Naive thymus-derived CD4-positive, alpha-beta T cell (primary cell): Measurements from ENCODE around the gene C1orf56. TPM values are rescaled to one million over a fixed set of nuclear protein-coding genes. Genes with fewer than 3 reads are reported as not detected.

Source experiments
- ATAC-seq: fragments of 150-1000 bp; cut with Tn5 transposase; 2 replicates; pipeline ENCODE4 v1.10.0; 2021; ENCODE audit warnings: mild to moderate bottlenecking, moderate library complexity
- CTCF ChIA-PET: fragments of 350-600 bp; sonication (Branson Sonifier 250); formaldehyde crosslinking; loops from one replicate; lab custom pipeline; 2021; ENCODE audit warnings: antibody characterized with exemption; lab: Charles Lee
- POLR2A ChIA-PET: fragments of 350-600 bp; sonication (Branson Sonifier 250); formaldehyde crosslinking; loops from one replicate; lab custom pipeline; 2021; ENCODE audit warnings: antibody characterized with exemption, inconsistent platforms; lab: Charles Lee
- DNase-seq, 9 donors: peaks; one replicate each; pipeline versions ENCODE4 v3.0.0 to v3.0.0-alpha.2; 2020 to 2022; ENCODE audit warnings: mixed read lengths in 1 of 9
- H3K27ac ChIP-seq: one replicate; pipeline ENCODE4 v1.7.0; 2013; ENCODE audit warnings: mild to moderate bottlenecking, low read depth, low read length, moderate library complexity
- H3K27me3 ChIP-seq, 2 donors: one replicate each; pipeline ENCODE4 v1.7.0; 2013; ENCODE audit warnings: low read length in 2 of 2, mild to moderate bottlenecking in 2 of 2, moderate library complexity in 2 of 2; ENCODE audit not compliant: control insufficient read depth in 2 of 2, insufficient read depth in 2 of 2
- H3K36me3 ChIP-seq, 3 experiments: 1 replicate in 2 of 3; 2 replicates in 1 of 3; pipeline ENCODE4 v1.7.0; 2013; ENCODE audit warnings: low read length in 3 of 3, mild to moderate bottlenecking in 3 of 3, moderate library complexity in 1 of 3; ENCODE audit not compliant: insufficient read depth in 3 of 3, control insufficient read depth in 2 of 3
- H3K4me1 ChIP-seq, 2 donors: one replicate each; pipeline ENCODE4 v1.7.0; 2013; ENCODE audit warnings: low read length in 2 of 2, mild to moderate bottlenecking in 2 of 2, moderate library complexity in 1 of 2; ENCODE audit not compliant: control insufficient read depth in 2 of 2, insufficient read depth in 2 of 2
- H3K4me3 ChIP-seq: 2 replicates; pipeline ENCODE4 v1.7.0; 2013; ENCODE audit warnings: mild to moderate bottlenecking, low read length
- H3K9me3 ChIP-seq, 3 experiments: 1 replicate in 2 of 3; 2 replicates in 1 of 3; pipeline ENCODE4 v1.7.0; 2013; ENCODE audit warnings: low read length in 3 of 3; ENCODE audit not compliant: control insufficient read depth in 2 of 3
- H3K27ac Mint-ChIP-seq, 9 donors: one replicate each; pipeline ENCODE4 v1.8.0; 2020 to 2022; ENCODE audit warnings: mixed read lengths in 9 of 9, mild to moderate bottlenecking in 8 of 9, moderate library complexity in 5 of 9, inconsistent platforms in 2 of 9
- H3K27me3 Mint-ChIP-seq, 5 donors: one replicate each; pipeline ENCODE4 v1.8.0; 2021 to 2022; ENCODE audit warnings: mixed read lengths in 5 of 5, mild to moderate bottlenecking in 1 of 5
- H3K36me3 Mint-ChIP-seq, 5 donors: one replicate each; pipeline ENCODE4 v1.8.0; 2020 to 2022; ENCODE audit warnings: mixed read lengths in 5 of 5, mild to moderate bottlenecking in 3 of 5, inconsistent platforms in 1 of 5
- H3K4me1 Mint-ChIP-seq, 7 donors: one replicate each; pipeline ENCODE4 v1.8.0; 2020 to 2022; ENCODE audit warnings: mixed read lengths in 7 of 7, mild to moderate bottlenecking in 3 of 7, inconsistent platforms in 1 of 7
- H3K4me3 Mint-ChIP-seq, 10 donors: one replicate each; pipeline ENCODE4 v1.8.0; 2020 to 2022; ENCODE audit warnings: mild to moderate bottlenecking in 10 of 10, mixed read lengths in 10 of 10, moderate library complexity in 6 of 10, inconsistent platforms in 2 of 10
- H3K9me3 Mint-ChIP-seq, 11 donors: one replicate each; pipeline ENCODE4 v1.8.0; 2020 to 2022; ENCODE audit warnings: mixed read lengths in 11 of 11, mild to moderate bottlenecking in 4 of 11, inconsistent platforms in 1 of 11, moderate library complexity in 1 of 11
- intact Hi-C, 2 donors: fragments of 100-400 bp; cut with micrococcal nuclease; formaldehyde crosslinking; loops; one replicate each; pipeline ENCODE4 v1.15.1; 2023
- polyA plus RNA-seq, 2 donors: library from polyadenylated mRNA; unstranded; fragments of 300-500 nt; fragmentation: Illumina TruSeq; gene quantifications; one replicate each; pipeline ENCODE4 v1.2.3, GENCODE V29; 2021
- total RNA-seq, 6 experiments: library from RNA in 5 of 6; stranded (reverse) in 5 of 6; gene quantifications; 1 replicate in 5 of 6; 2 replicates in 1 of 6; pipeline ENCODE4 v1.2.3 and lab custom pipeline; 2021 to 2026

Gene C1orf56
- total and polyA plus RNA-seq, 7 experiments from 2014 or later, result 0.64 to 4.3 (median 2.8) TPM

DNA sequence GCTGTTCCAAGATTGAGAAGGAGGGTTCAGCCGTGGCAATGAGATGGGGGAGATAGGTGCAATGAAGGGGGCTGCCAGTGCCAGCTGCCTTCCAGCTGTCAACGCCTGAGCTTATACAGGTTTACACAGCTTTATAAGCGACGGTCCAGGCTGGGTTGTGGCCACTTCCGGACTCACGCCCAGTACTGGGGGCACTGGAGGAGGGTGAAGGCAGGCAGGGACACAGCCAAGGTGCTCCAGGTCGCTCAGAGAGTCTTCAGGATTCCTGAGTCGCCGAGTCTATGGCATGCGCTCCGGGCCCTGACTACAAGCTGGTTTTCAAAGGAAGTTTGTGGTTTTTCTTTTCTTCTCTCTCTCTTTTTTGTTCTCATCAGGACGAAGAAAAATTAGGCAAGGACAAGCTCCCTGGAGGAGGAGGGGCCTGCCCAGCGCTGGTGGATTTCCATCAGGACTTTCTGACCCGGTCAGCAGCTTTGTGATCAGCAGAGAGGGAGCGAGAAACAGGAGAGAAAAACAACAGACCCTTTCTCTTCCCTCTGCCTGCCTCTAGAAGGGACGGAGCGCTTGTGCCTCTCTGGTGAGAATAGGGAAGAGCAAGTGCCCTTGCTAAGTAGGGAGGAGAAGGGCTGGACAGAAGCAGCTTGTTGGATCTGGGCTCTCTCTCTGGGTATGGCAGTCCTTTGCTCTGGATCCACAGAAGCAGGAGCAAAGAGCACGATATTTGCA, 41.1 kb upstream of the C1orf56 start, which contains the start of gene MINDY1:
TSS of gene MINDY1 (minus strand) at position 576 of the 726 bp plus-strand sequence. CDS start 4,285 bp downstream, outside the sequence.
- ChIA-PET POLR2A (interaction anchor here (0.5 to 4.5 kb wide), 19 partner anchors 9 to 1119 kb away, joined by 3 to 40 read pairs (median 6); partner anchors contain the start of genes ANXA9, C1orf56, CDC42SE1 and CERS2), CTCF (interaction anchor here (0.6 to 3.5 kb wide), 12 partner anchors 12 to 241 kb away, joined by 3 to 30 read pairs (median 4); partner anchors contain the start of genes ANXA9, CERS2 and CTSS)
- peak within 1 kb of the TSS; percentile 88 for H3K4me3 ChIP-seq
- Mint-ChIP-seq H3K27ac (peak within 1 kb of the TSS; percentile 92 to 99 (median 97)), H3K27me3 (no peaks in the 10 kb centered on the region), H3K36me3 (peaks cover 5 to 19% (median 6%) of the 10 kb centered on the region in 5 donors), H3K4me1 (peaks cover 51 to 87% (median 83%) of the 10 kb centered on the region in 7 donors), H3K4me3 (peak within 1 kb of the TSS; percentile 91 to 100 (median 97)), H3K9me3 (no peaks in the 10 kb centered on the region)
- no peaks in the 10 kb centered on the region for H3K27me3 ChIP-seq
- DNase-seq (peak in 5 of 9 donors; percentile 20 to 36 (median 33)), ATAC-seq (peak; percentile 23)
- peaks cover 39 to 55% of the 10 kb centered on the region in 2 donors for H3K4me1 ChIP-seq
- peak within 1 kb of the TSS; percentile 96 for H3K27ac ChIP-seq
- intact Hi-C loops, result loop anchor here (1.0 to 10.0 kb wide), 7 partner anchors 27 to 739 kb away; partner anchors contain the start of genes APH1A (in 1 of the 2), CERS2 (in 1 of the 2), PSMD4 (in 1 of the 2) and TNFAIP8L2 (in 1 of the 2)
- H3K9me3 ChIP-seq, result no peaks in the 10 kb centered on the region
- H3K36me3 ChIP-seq, result peaks cover 0 to 8% (median under 1%) of the 10 kb centered on the region in 3 experiments

DNA sequence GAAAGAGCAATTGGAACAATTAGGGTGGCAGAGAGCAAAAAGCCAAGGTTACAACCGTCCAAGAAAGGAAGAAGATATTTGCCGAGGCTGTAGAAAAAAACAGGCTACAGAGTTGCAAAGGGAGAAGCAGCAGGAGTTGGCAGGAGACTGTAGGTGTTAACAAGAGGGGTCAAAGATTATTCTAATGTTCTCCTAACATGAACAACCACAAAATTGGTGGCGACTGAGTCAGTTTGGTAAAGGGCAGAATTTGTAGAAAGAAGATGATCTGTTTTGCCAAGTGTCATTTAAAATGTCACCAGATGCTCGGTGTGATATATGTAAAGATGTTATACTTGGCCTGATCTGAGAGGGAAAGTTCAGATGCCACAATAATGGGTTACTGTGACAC, 39.7 kb upstream of the C1orf56 start:
- H3K27ac ChIP-seq, result peak overlapping the region; percentile 96
- Mint-ChIP-seq H3K27ac (peak overlapping the region; percentile 92 to 99 (median 97)), H3K4me1 (peaks cover 43 to 84% (median 73%) of the 10 kb centered on the region in 7 donors), H3K4me3 (peak overlapping the region; percentile 91 to 100 (median 97)), H3K27me3 (no peaks in the 10 kb centered on the region), H3K36me3 (peaks cover 0 to 12% (median 0%) of the 10 kb centered on the region in 5 donors), H3K9me3 (no peaks in the 10 kb centered on the region)
- intact Hi-C loops, result loop anchor here (1.0 to 10.0 kb wide), 14 partner anchors 16 to 741 kb away; partner anchors contain the start of genes SETDB1 (in 2 of the 2), APH1A (in 1 of the 2), ARNT (in 1 of the 2) and CDC42SE1 (in 1 of the 2)
- H3K36me3 ChIP-seq, result peaks cover 0 to under 1% (median 0%) of the 10 kb centered on the region in 3 experiments
- DNase-seq, result no peak
- peak overlapping the region; percentile 88 for H3K4me3 ChIP-seq
- ChIA-PET CTCF (interaction anchor here (0.6 to 3.5 kb wide), 4 partner anchors 13 to 148 kb away, joined by 3 to 30 read pairs (median 16); no protein-coding TSS in a partner anchor), POLR2A (interaction anchor here (0.7 to 3.6 kb wide), 5 partner anchors 25 to 149 kb away, joined by 3 to 40 read pairs (median 11); partner anchors contain the start of genes CDC42SE1, CERS2, MLLT11 and TNFAIP8L2)
- ATAC-seq, result no peak
- no peaks in the 10 kb centered on the region for H3K9me3 ChIP-seq
- H3K4me1 ChIP-seq, result peaks cover 36 to 47% of the 10 kb centered on the region in 2 donors
- H3K27me3 ChIP-seq, result no peaks in the 10 kb centered on the region

DNA sequence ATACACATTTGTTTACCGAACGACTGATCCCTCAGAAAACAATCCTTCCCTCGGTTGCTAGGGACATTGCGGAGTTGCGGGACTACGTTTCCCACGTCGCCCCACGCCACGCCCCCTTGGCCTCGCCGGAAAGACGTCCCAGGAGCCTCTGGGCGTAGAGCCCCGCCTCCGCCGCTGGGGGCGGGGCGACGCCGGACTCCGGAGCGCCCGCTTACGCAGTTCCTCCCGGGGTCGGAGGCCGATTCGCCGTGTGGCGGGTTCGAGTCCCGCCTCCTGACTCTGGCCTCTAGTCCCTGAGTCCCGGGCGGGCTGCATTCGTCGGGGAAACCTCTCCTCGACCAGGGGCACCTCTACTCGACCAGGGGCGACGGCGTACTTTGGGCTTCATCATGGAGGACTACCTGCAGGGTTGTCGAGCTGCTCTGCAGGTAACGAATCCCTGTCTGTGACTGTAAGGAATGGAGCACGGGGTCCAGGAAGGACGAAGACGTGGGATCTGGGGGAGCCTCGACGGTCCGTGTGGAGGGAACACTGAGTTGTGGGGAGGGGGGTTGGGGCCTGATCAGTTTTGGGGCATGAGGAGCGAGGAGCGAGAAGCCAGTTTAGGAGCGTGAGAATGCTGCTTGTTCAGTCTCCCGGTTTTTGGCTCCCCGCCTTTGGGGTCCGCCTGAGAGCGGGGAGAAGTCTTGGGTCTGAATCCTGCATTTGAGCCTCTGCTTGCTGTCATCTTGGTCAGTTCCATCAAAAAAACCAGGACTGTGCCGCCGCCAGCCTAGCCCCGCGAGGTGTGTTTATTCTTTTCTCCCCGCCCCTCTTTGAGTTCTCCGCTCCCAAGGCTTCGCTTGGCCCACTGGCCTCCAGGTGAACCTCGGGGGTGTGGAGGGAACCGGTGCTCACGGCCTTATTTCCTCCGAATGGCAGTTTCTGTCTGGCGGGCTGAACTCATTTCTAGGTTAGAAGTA, 39.0 kb upstream of the C1orf56 start, which contains the start of gene PRUNE1:
TSS of gene PRUNE1 (plus strand) at position 206 of the 962 bp plus-strand sequence. CDS start at position 390, 184 bp downstream.
- H3K36me3 ChIP-seq, result peaks cover 0 to 7% (median 0%) of the 10 kb centered on the region in 3 experiments
- Mint-ChIP-seq H3K36me3 (peaks cover 0 to 12% (median 0%) of the 10 kb centered on the region in 5 donors), H3K4me1 (peaks cover 48 to 86% (median 71%) of the 10 kb centered on the region in 7 donors), H3K9me3 (no peaks in the 10 kb centered on the region), H3K27me3 (no peaks in the 10 kb centered on the region), H3K27ac (peak within 1 kb of the TSS; percentile 92 to 99 (median 97)), H3K4me3 (peak within 1 kb of the TSS; percentile 91 to 100 (median 97))
- intact Hi-C loops, result loop anchor here (1.0 to 10.0 kb wide), 14 partner anchors 16 to 741 kb away; partner anchors contain the start of genes SETDB1 (in 2 of the 2), APH1A (in 1 of the 2), ARNT (in 1 of the 2) and CDC42SE1 (in 1 of the 2)
- H3K27ac ChIP-seq, result peak within 1 kb of the TSS; percentile 96
- ChIA-PET POLR2A (interaction anchor here (0.5 to 3.2 kb wide), 8 partner anchors 26 to 867 kb away, joined by 3 to 12 read pairs (median 3); partner anchors contain the start of gene TNFAIP8L2), CTCF (interaction anchor here (0.7 to 1.0 kb wide), 2 partner anchors 16 to 49 kb away, joined by 3 read pairs; no protein-coding TSS in a partner anchor)
- H3K4me3 ChIP-seq, result peak within 1 kb of the TSS; percentile 88
- H3K27me3 ChIP-seq, result no peaks in the 10 kb centered on the region
- no peaks in the 10 kb centered on the region for H3K9me3 ChIP-seq
- H3K4me1 ChIP-seq, result peaks cover 32 to 45% of the 10 kb centered on the region in 2 donors
- ATAC-seq, result peak; percentile 96
- DNase-seq, result peak; percentile 87 to 98 (median 92)

DNA sequence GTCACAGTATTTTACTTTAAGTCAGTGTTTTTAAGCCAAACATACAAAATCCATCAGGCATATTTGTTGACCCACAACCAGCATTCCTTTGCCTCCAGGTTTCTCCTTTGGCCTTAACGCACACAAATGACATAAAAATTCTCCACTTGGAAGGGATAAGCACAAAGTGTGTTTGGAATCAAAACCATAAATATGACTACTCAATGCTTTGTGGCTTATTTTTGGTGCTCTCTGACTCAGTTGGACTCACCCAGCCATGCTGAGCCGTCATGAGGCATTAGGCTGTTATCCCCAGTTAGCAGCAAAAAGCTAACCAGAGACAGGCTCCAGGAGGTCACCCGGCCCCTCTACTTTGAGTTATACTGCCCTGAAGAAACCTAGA, 38.4 kb upstream of the C1orf56 start:
- no peak for DNase-seq
- peaks cover 0 to 8% (median 0%) of the 10 kb centered on the region in 3 experiments for H3K36me3 ChIP-seq
- POLR2A ChIA-PET, result interaction anchor here (0.7 to 3.2 kb wide), 4 partner anchors 33 to 380 kb away, joined by 3 to 12 read pairs (median 4); partner anchors contain the start of genes ENSA and TNFAIP8L2
- peak overlapping the region; percentile 92 to 99 (median 97) for H3K27ac Mint-ChIP-seq
- no peaks in the 10 kb centered on the region for H3K9me3 Mint-ChIP-seq
- no peaks in the 10 kb centered on the region for H3K27me3 Mint-ChIP-seq
- CTCF ChIA-PET, result interaction anchor here (0.7 kb wide), 1 partner anchor 48 kb away, joined by 3 read pairs; no protein-coding TSS in a partner anchor
- no peaks in the 10 kb centered on the region for H3K27me3 ChIP-seq
- no peaks in the 10 kb centered on the region for H3K9me3 ChIP-seq
- H3K4me3 Mint-ChIP-seq, result peak overlapping the region; percentile 91 to 100 (median 97)
- peak overlapping the region; percentile 88 for H3K4me3 ChIP-seq
- peaks cover 52 to 85% (median 71%) of the 10 kb centered on the region in 7 donors for H3K4me1 Mint-ChIP-seq
- H3K4me1 ChIP-seq, result peaks cover 32 to 43% of the 10 kb centered on the region in 2 donors
- peak overlapping the region; percentile 96 for H3K27ac ChIP-seq
- peaks cover 0 to 12% (median 0%) of the 10 kb centered on the region in 5 donors for H3K36me3 Mint-ChIP-seq
- intact Hi-C loops, result loop anchor here in 1 of 2 donors (5.0 to 10.0 kb wide), 5 partner anchors 148 to 742 kb away; partner anchors contain the start of genes APH1A, PSMD4 and TNFAIP8L2
- no peak for ATAC-seq

DNA sequence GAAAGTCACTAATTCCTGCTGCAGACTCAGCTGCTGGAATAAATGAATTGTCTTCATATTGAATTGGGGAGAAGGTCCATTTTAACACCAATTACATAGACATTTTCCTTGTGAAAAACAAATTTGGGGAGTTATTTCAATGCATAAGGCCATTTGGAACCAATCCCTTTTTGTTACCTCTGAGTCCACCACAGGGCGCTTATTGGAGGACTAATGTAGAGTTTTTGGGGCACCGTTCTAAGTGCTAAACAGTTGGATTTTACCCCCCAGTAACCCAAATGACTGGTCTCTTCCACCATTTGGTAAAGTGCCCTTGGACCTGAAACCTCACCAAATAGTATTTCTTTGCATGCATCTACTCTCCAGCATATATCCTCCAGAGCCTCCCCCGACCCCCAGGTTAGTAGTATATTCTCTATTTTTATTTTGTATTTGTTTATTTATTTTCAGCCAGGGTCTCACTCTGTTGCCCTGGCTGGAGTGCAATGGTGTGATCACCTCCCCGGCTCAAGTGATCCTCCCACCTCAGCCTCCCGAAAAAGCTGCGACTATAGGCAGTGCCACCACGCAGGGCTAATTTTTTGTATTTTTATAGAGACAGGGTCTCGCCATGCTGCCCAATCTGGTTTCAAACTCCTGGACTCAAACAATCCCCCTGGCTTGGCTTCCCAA, 37.7 kb upstream of the C1orf56 start:
- ChIA-PET POLR2A (interaction anchor here (0.7 to 3.2 kb wide), 6 partner anchors 10 to 381 kb away, joined by 3 to 12 read pairs (median 4); partner anchors contain the start of genes ENSA and TNFAIP8L2), CTCF (interaction anchor here (0.7 kb wide), 1 partner anchor 48 kb away, joined by 3 read pairs; no protein-coding TSS in a partner anchor)
- DNase-seq (no peak), ATAC-seq (no peak)
- intact Hi-C loops, result loop anchor here in 1 of 2 donors (5.0 to 10.0 kb wide), 5 partner anchors 147 to 743 kb away; partner anchors contain the start of genes APH1A, PSMD4 and TNFAIP8L2
- Histone ChIP-seq H3K27me3 (no peaks in the 10 kb centered on the region), H3K4me3 (peak overlapping the region; percentile 88), H3K4me1 (peaks cover 32 to 42% of the 10 kb centered on the region in 2 donors), H3K9me3 (no peaks in the 10 kb centered on the region), H3K36me3 (peaks cover 0 to 8% (median 0%) of the 10 kb centered on the region in 3 experiments), H3K27ac (peak overlapping the region; percentile 96)
- no peaks in the 10 kb centered on the region for H3K9me3 Mint-ChIP-seq
- peak overlapping the region in 8 of 9 donors; percentile 92 to 99 (median 98) for H3K27ac Mint-ChIP-seq
- peaks cover 0 to 12% (median 0%) of the 10 kb centered on the region in 5 donors for H3K36me3 Mint-ChIP-seq
- H3K4me3 Mint-ChIP-seq, result peak overlapping the region; percentile 91 to 100 (median 97)
- H3K27me3 Mint-ChIP-seq, result no peaks in the 10 kb centered on the region
- H3K4me1 Mint-ChIP-seq, result peaks cover 51 to 87% (median 71%) of the 10 kb centered on the region in 7 donors
